CD4-positive, alpha-beta memory T cell (primary cell): ENCODE measurements around the gene MLF1. TPM values are rescaled to one million over a fixed set of nuclear protein-coding genes. Genes with fewer than 3 reads are reported as not detected.

Source experiments
- CTCF ChIA-PET: fragments of 350-600 bp; sonication (Branson Sonifier 250); formaldehyde crosslinking; loops from one replicate; lab custom pipeline; 2021; ENCODE audit warnings: inconsistent platforms; ENCODE audit not compliant: partially characterized antibody; lab: Charles Lee
- POLR2A ChIA-PET: fragments of 350-600 bp; sonication (Branson Sonifier 250); formaldehyde crosslinking; loops from one replicate; lab custom pipeline; 2021; ENCODE audit not compliant: partially characterized antibody; lab: Charles Lee
- DNase-seq, 5 donors: peaks; one replicate each; pipeline versions ENCODE4 v3.0.0 to v3.0.0-alpha.2; 2020 to 2022; ENCODE audit warnings: mixed read lengths in 1 of 5
- H3K27ac ChIP-seq: one replicate; pipeline ENCODE4 v1.7.0; 2013; ENCODE audit warnings: low read depth, low read length
- H3K27me3 ChIP-seq: 2 replicates; pipeline ENCODE4 v1.7.0; 2013; ENCODE audit warnings: mild to moderate bottlenecking, low read length, moderate library complexity; ENCODE audit not compliant: insufficient read depth
- H3K36me3 ChIP-seq: 2 replicates; pipeline ENCODE4 v1.7.0; 2013; ENCODE audit warnings: mild to moderate bottlenecking, low read length, moderate library complexity; ENCODE audit not compliant: insufficient read depth
- H3K4me1 ChIP-seq: 2 replicates; pipeline ENCODE4 v1.7.0; 2013; ENCODE audit warnings: mild to moderate bottlenecking, low read length, moderate library complexity; ENCODE audit not compliant: insufficient read depth
- H3K4me3 ChIP-seq, 2 donors: one replicate each; pipeline ENCODE4 v1.7.0; 2013; ENCODE audit warnings: low read length in 2 of 2, mild to moderate bottlenecking in 1 of 2
- H3K9me3 ChIP-seq, 2 donors: one replicate each; pipeline ENCODE4 v1.7.0; 2013; ENCODE audit warnings: low read length in 2 of 2, control low read depth in 1 of 2; ENCODE audit not compliant: control insufficient read depth in 1 of 2
- H3K27ac Mint-ChIP-seq, 7 donors: one replicate each; pipeline ENCODE4 v1.8.0; 2020 to 2021; ENCODE audit warnings: mixed read lengths in 7 of 7, mild to moderate bottlenecking in 6 of 7, inconsistent platforms in 3 of 7, moderate library complexity in 3 of 7
- H3K27me3 Mint-ChIP-seq, 2 donors: one replicate each; pipeline ENCODE4 v1.8.0; 2020 to 2021; ENCODE audit warnings: mixed read lengths in 2 of 2
- H3K36me3 Mint-ChIP-seq, 2 donors: one replicate each; pipeline ENCODE4 v1.8.0; 2020 to 2021; ENCODE audit warnings: mixed read lengths in 2 of 2, inconsistent platforms in 1 of 2, mild to moderate bottlenecking in 1 of 2
- H3K4me1 Mint-ChIP-seq, 4 donors: one replicate each; pipeline ENCODE4 v1.8.0; 2020 to 2021; ENCODE audit warnings: mixed read lengths in 4 of 4, mild to moderate bottlenecking in 1 of 4
- H3K4me3 Mint-ChIP-seq, 8 donors: one replicate each; pipeline ENCODE4 v1.8.0; 2020 to 2021; ENCODE audit warnings: mixed read lengths in 8 of 8, mild to moderate bottlenecking in 7 of 8, moderate library complexity in 6 of 8, inconsistent platforms in 3 of 8
- H3K9me3 Mint-ChIP-seq, 8 donors: one replicate each; pipeline ENCODE4 v1.8.0; 2020 to 2021; ENCODE audit warnings: mixed read lengths in 8 of 8, mild to moderate bottlenecking in 5 of 8, inconsistent platforms in 3 of 8, moderate library complexity in 1 of 8
- intact Hi-C: fragments of 100-400 bp; cut with micrococcal nuclease; formaldehyde crosslinking; loops from one replicate; pipeline ENCODE4 v1.15.1; 2023
- polyA plus RNA-seq, 2 donors: library from polyadenylated mRNA; unstranded; fragments of 300-500 nt; fragmentation: Illumina TruSeq; gene quantifications; one replicate each; pipeline ENCODE4 v1.2.3, GENCODE V29; 2021
- total RNA-seq, 2 experiments: library from RNA; stranded (reverse); gene quantifications; one replicate each; pipeline ENCODE4 v1.2.3, GENCODE V29; 2021

Gene MLF1
- total and polyA plus RNA-seq, 4 experiments from 2014 or later = 1.0 to 6.5 (median 3.3) TPM

- peaks cover 0 to 7% (median 2%) of the 10 kb centered on the region in 8 donors for H3K9me3 Mint-ChIP-seq
- CTCF ChIA-PET = no interaction called here
These were observed 8.3 kb upstream of the MLF1 start for GRCh38 chr3:158562674-158563073.

GRCh38 chr3:158563076-158563475, 7.9 kb upstream of the MLF1 start:
- no peak overlapping the region for H3K27ac Mint-ChIP-seq
- no peaks in the 10 kb centered on the region for H3K9me3 ChIP-seq
- no peak overlapping the region for H3K4me3 ChIP-seq
- no peaks in the 10 kb centered on the region for H3K4me1 Mint-ChIP-seq
- no peaks in the 10 kb centered on the region for H3K4me1 ChIP-seq
- H3K9me3 Mint-ChIP-seq = peaks cover 0 to 7% (median 2%) of the 10 kb centered on the region in 8 donors
- H3K36me3 Mint-ChIP-seq = no peaks in the 10 kb centered on the region
- no peak overlapping the region for H3K27ac ChIP-seq
- H3K4me3 Mint-ChIP-seq = no peak overlapping the region
- intact Hi-C loops = no loop called here
- ChIA-PET CTCF (no interaction called here), POLR2A (no interaction called here)
- no peaks in the 10 kb centered on the region for H3K36me3 ChIP-seq
- H3K27me3 Mint-ChIP-seq = peaks cover 8 to 18% of the 10 kb centered on the region in 2 donors
- no peak for DNase-seq
- H3K27me3 ChIP-seq = no peaks in the 10 kb centered on the region

More at GRCh38 chr3:158562674-158563073, 8.3 kb upstream of the MLF1 start:
- H3K27me3 Mint-ChIP-seq = peaks cover 8 to 15% of the 10 kb centered on the region in 2 donors
- H3K27ac Mint-ChIP-seq = no peak overlapping the region
- Histone ChIP-seq H3K4me3 (no peak overlapping the region), H3K36me3 (no peaks in the 10 kb centered on the region), H3K9me3 (no peaks in the 10 kb centered on the region), H3K27ac (no peak overlapping the region), H3K4me1 (no peaks in the 10 kb centered on the region), H3K27me3 (no peaks in the 10 kb centered on the region)
- POLR2A ChIA-PET = no interaction called here
- no peaks in the 10 kb centered on the region for H3K36me3 Mint-ChIP-seq
- intact Hi-C loops = no loop called here
- H3K4me3 Mint-ChIP-seq = no peak overlapping the region
- no peak for DNase-seq
- no peaks in the 10 kb centered on the region for H3K4me1 Mint-ChIP-seq

GRCh38 chr3:158565076-158565475, 5.9 kb upstream of the MLF1 start:
- H3K27ac Mint-ChIP-seq = peak overlapping the region in 1 of 7 donors; percentile 18
- H3K27me3 ChIP-seq = no peaks in the 10 kb centered on the region
- no peaks in the 10 kb centered on the region for H3K4me1 ChIP-seq
- H3K36me3 ChIP-seq = no peaks in the 10 kb centered on the region
- no peak overlapping the region for H3K4me3 ChIP-seq
- POLR2A ChIA-PET = no interaction called here
- H3K4me1 Mint-ChIP-seq = peaks cover 0 to 2% (median 0%) of the 10 kb centered on the region in 4 donors
- intact Hi-C loops = no loop called here
- no peak overlapping the region for H3K4me3 Mint-ChIP-seq
- no peaks in the 10 kb centered on the region for H3K9me3 ChIP-seq
- CTCF ChIA-PET = no interaction called here
- no peaks in the 10 kb centered on the region for H3K36me3 Mint-ChIP-seq
- DNase-seq = no peak
- no peak overlapping the region for H3K27ac ChIP-seq
- H3K27me3 Mint-ChIP-seq = peaks cover 18 to 29% of the 10 kb centered on the region in 2 donors
- H3K9me3 Mint-ChIP-seq = peaks cover 0 to 10% (median 3%) of the 10 kb centered on the region in 8 donors

GRCh38 chr3:158568784-158569183, 2.2 kb upstream of the MLF1 start:
- Mint-ChIP-seq H3K27ac (no peak overlapping the region), H3K4me3 (no peak overlapping the region), H3K4me1 (peaks cover 11 to 16% (median 13%) of the 10 kb centered on the region in 4 donors), H3K27me3 (peaks cover 28 to 40% of the 10 kb centered on the region in 2 donors), H3K9me3 (peaks cover 0 to 10% (median 3%) of the 10 kb centered on the region in 8 donors), H3K36me3 (no peaks in the 10 kb centered on the region)
- intact Hi-C loops = no loop called here
- no peak for DNase-seq
- Histone ChIP-seq H3K9me3 (no peaks in the 10 kb centered on the region), H3K4me3 (no peak overlapping the region), H3K27me3 (no peaks in the 10 kb centered on the region), H3K4me1 (peaks cover 14% of the 10 kb centered on the region), H3K27ac (no peak overlapping the region), H3K36me3 (no peaks in the 10 kb centered on the region)
- ChIA-PET CTCF (interaction anchor here (1.2 to 3.3 kb wide), 2 partner anchors 20 to 76 kb away, joined by 6 to 14 read pairs; partner anchors contain the start of gene GFM1), POLR2A (no interaction called here)

- intact Hi-C loops = loop anchor here (2.0 kb wide), 1 partner anchor 75 kb away; the partner anchor contains the start of gene GFM1
- peaks cover 0 to 10% (median 3%) of the 10 kb centered on the region in 8 donors for H3K9me3 Mint-ChIP-seq
These were observed 1.2 kb upstream of the MLF1 start for GRCh38 chr3:158569794-158570193.

GRCh38 chr3:158571969-158572765, 1.2 kb downstream of the MLF1 start:
- H3K9me3 ChIP-seq = no peaks in the 10 kb centered on the region
- CTCF ChIA-PET = interaction anchor here (0.6 to 1.0 kb wide), 2 partner anchors 72 to 73 kb away, joined by 3 read pairs; partner anchors contain the start of gene GFM1
- H3K4me1 Mint-ChIP-seq = peaks cover 11 to 16% (median 13%) of the 10 kb centered on the region in 4 donors
- no peaks in the 10 kb centered on the region for H3K27me3 ChIP-seq
- peaks cover 14% of the 10 kb centered on the region for H3K4me1 ChIP-seq
- no peaks in the 10 kb centered on the region for H3K36me3 ChIP-seq
- no peak overlapping the region for H3K4me3 ChIP-seq
- peaks cover 20 to 41% of the 10 kb centered on the region in 2 donors for H3K27me3 Mint-ChIP-seq
- intact Hi-C loops = loop anchor here (2.0 kb wide), 1 partner anchor 73 kb away; the partner anchor contains the start of gene GFM1
- no peak overlapping the region for H3K27ac ChIP-seq
- peak overlapping the region in 1 of 7 donors; percentile 53 for H3K27ac Mint-ChIP-seq
- POLR2A ChIA-PET = no interaction called here
- peaks cover 0 to 3% (median 0%) of the 10 kb centered on the region in 8 donors for H3K9me3 Mint-ChIP-seq
- DNase-seq = no peak
- H3K36me3 Mint-ChIP-seq = no peaks in the 10 kb centered on the region
- peak overlapping the region in 3 of 8 donors; percentile 15 to 55 (median 15) for H3K4me3 Mint-ChIP-seq

More at GRCh38 chr3:158569794-158570193, 1.2 kb upstream of the MLF1 start:
- CTCF ChIA-PET = interaction anchor here (0.8 to 3.3 kb wide), 6 partner anchors 17 to 222 kb away, joined by 3 to 14 read pairs (median 5); partner anchors contain the start of gene GFM1
- Histone ChIP-seq H3K4me3 (no peak overlapping the region), H3K4me1 (peaks cover 14% of the 10 kb centered on the region), H3K36me3 (no peaks in the 10 kb centered on the region), H3K27me3 (no peaks in the 10 kb centered on the region), H3K9me3 (no peaks in the 10 kb centered on the region), H3K27ac (no peak overlapping the region)
- Mint-ChIP-seq H3K27ac (peak overlapping the region in 4 of 7 donors; percentile 77 to 96 (median 94)), H3K27me3 (peaks cover 28 to 38% of the 10 kb centered on the region in 2 donors), H3K4me1 (peaks cover 11 to 16% (median 13%) of the 10 kb centered on the region in 4 donors), H3K4me3 (no peak overlapping the region), H3K36me3 (no peaks in the 10 kb centered on the region)
- POLR2A ChIA-PET = interaction anchor here (0.9 to 2.3 kb wide), 2 partner anchors 72 to 75 kb away, joined by 4 to 9 read pairs; no protein-coding TSS in a partner anchor
- no peak for DNase-seq

GRCh38 chr3:158572766-158573060, 1.7 kb downstream of the MLF1 start:
- CTCF ChIA-PET = interaction anchor here (0.6 to 1.0 kb wide), 2 partner anchors 71 to 72 kb away, joined by 3 read pairs; partner anchors contain the start of gene GFM1
- intact Hi-C loops = no loop called here
- Histone ChIP-seq H3K4me3 (no peak overlapping the region), H3K36me3 (no peaks in the 10 kb centered on the region), H3K9me3 (no peaks in the 10 kb centered on the region), H3K27ac (no peak overlapping the region), H3K27me3 (no peaks in the 10 kb centered on the region), H3K4me1 (peaks cover 14% of the 10 kb centered on the region)
- Mint-ChIP-seq H3K27me3 (peaks cover 19 to 36% of the 10 kb centered on the region in 2 donors), H3K27ac (no peak overlapping the region), H3K9me3 (peaks cover 0 to 3% (median 0%) of the 10 kb centered on the region in 8 donors), H3K4me3 (peak overlapping the region in 2 of 8 donors; percentile 15 to 50), H3K4me1 (peaks cover 11 to 16% (median 13%) of the 10 kb centered on the region in 4 donors), H3K36me3 (no peaks in the 10 kb centered on the region)
- no peak for DNase-seq
- POLR2A ChIA-PET = no interaction called here
